BJ (cell line): ENCODE measurements around the gene THNSL1. TPM values are rescaled to one million over a fixed set of nuclear protein-coding genes. Genes with fewer than 3 reads are reported as not detected.

Source experiments
- CTCF ChIA-PET: fragments of 350-600 bp; formaldehyde crosslinking; extraction: SDS; loops from one replicate; lab custom pipeline; 2021; ENCODE audit warnings: antibody characterized with exemption, inconsistent platforms; lab: Yijun Ruan, JAX
- POLR2A ChIA-PET: fragments of 300-600 bp; sonication (Branson Sonifier 250); formaldehyde crosslinking; extraction: SDS; loops from one replicate; lab custom pipeline; 2021; ENCODE audit warnings: antibody characterized with exemption; lab: Charles Lee
- DNase-seq: peaks from one replicate; pipeline ENCODE4 v3.0.0-alpha.2; 2011; ENCODE audit warnings: low read depth
- H3K27me3 ChIP-seq: 2 replicates; pipeline ENCODE4 v1.6.0; 2011; ENCODE audit warnings: low read length; ENCODE audit not compliant: control insufficient read depth, insufficient read depth
- H3K36me3 ChIP-seq: 2 replicates; pipeline ENCODE4 v1.5.1; 2011; ENCODE audit warnings: low read length; ENCODE audit not compliant: control insufficient read depth, insufficient read depth
- H3K4me3 ChIP-seq: 2 replicates; pipeline ENCODE4 v1.5.1; 2011; ENCODE audit warnings: low read depth, mild to moderate bottlenecking, control low read depth, low read length
- CTCF ChIP-seq: IDR thresholded peaks from 2 replicates; pipeline ENCODE4 v1.5.1; 2011; ENCODE audit warnings: low read depth, mild to moderate bottlenecking, control low read depth, inconsistent platforms, low read length, moderate library complexity; ENCODE audit not compliant: insufficient read depth
- polyA plus RNA-seq: library from polyadenylated mRNA; depleted of rRNA; stranded (reverse); fragments of >200 nt; gene quantifications from 2 replicates; pipeline ENCODE4 v1.2.3, GENCODE V29; 2011

THNSL1 gene
- polyA plus RNA-seq, 1 experiment = 0.78 TPM

- POLR2A ChIA-PET = no interaction called here
- CTCF ChIA-PET = interaction anchor here (0.9 to 1.7 kb wide), 2 partner anchors 12 to 382 kb away, joined by 3 to 5 read pairs; no protein-coding TSS in a partner anchor
- DNase-seq = no peak
- TF ChIP-seq CTCF = no peak
- no peaks in the 10 kb centered on the region for H3K27me3 ChIP-seq
- H3K36me3 ChIP-seq = no peaks in the 10 kb centered on the region
- H3K4me3 ChIP-seq = no peak overlapping the region
Observed at GRCh38 chr10:25024528-25024927, 8.1 kb downstream of the THNSL1 start.

GRCh38 chr10:25026463-25026862 lies 10.1 kb downstream of the THNSL1 start:
- Histone ChIP-seq H3K27me3 (no peaks in the 10 kb centered on the region), H3K4me3 (no peak overlapping the region), H3K36me3 (no peaks in the 10 kb centered on the region)
- TF ChIP-seq CTCF = no peak
- no peak for DNase-seq
- POLR2A ChIA-PET = no interaction called here
- CTCF ChIA-PET = interaction anchor here (2.1 kb wide), 1 partner anchor 54 kb away, joined by 7 read pairs; no protein-coding TSS in a partner anchor

- H3K4me3 ChIP-seq = no peak overlapping the region
- TF ChIP-seq CTCF = no peak
- POLR2A ChIA-PET = no interaction called here
- no peaks in the 10 kb centered on the region for H3K36me3 ChIP-seq
- DNase-seq = no peak
- no peaks in the 10 kb centered on the region for H3K27me3 ChIP-seq
- CTCF ChIA-PET = no interaction called here
Observed at GRCh38 chr10:25028711-25029110, 12.3 kb downstream of the THNSL1 start.

- CTCF ChIA-PET = no interaction called here
- TF ChIP-seq CTCF = no peak
Observed at GRCh38 chr10:25029519-25029918, 13.1 kb downstream of the THNSL1 start.

GRCh38 chr10:25036381-25036780 lies 20.0 kb downstream of the THNSL1 start:
- Histone ChIP-seq H3K4me3 (no peak overlapping the region), H3K27me3 (no peaks in the 10 kb centered on the region), H3K36me3 (no peaks in the 10 kb centered on the region)
- POLR2A ChIA-PET = no interaction called here
- no peak for TF ChIP-seq CTCF
- no peak for DNase-seq
- CTCF ChIA-PET = interaction anchor here (1.0 to 1.4 kb wide), 2 partner anchors 12 to 45 kb away, joined by 4 to 5 read pairs; no protein-coding TSS in a partner anchor

More at GRCh38 chr10:25029519-25029918, 13.1 kb downstream of the THNSL1 start:
- H3K36me3 ChIP-seq = no peaks in the 10 kb centered on the region
- POLR2A ChIA-PET = no interaction called here
- no peaks in the 10 kb centered on the region for H3K27me3 ChIP-seq
- DNase-seq = no peak
- no peak overlapping the region for H3K4me3 ChIP-seq
